HepG2 (cell line): ENCODE results near the gene NOTO. TPM values are rescaled to one million over a fixed set of nuclear protein-coding genes. Genes with fewer than 3 reads are reported as not detected.

Source experiments
- KLF9 ChIP-seq: IDR thresholded peaks from 2 replicates; pipeline ENCODE4 v1.6.1; 2016; ENCODE audit warnings: low read depth
- MAFG ChIP-seq: sonication (generic); formaldehyde crosslinking; IDR thresholded peaks from 2 replicates; pipeline ENCODE4 v1.5.1; 2020; ENCODE audit warnings: mild to moderate bottlenecking, missing genetic modification reagents
- MAFK ChIP-seq, 2 experiments: IDR thresholded peaks in 1 of 2; conservative IDR thresholded peaks in 1 of 2; 2 replicates each; pipeline ENCODE4 v1.6.1; 2011; ENCODE audit warnings: improper control_type of control experiment in 2 of 2, low read length in 2 of 2
- PLSCR1 ChIP-seq: sonication (generic); formaldehyde crosslinking; IDR thresholded peaks from 2 replicates; pipeline ENCODE4 v1.5.0; 2020; ENCODE audit warnings: missing genetic modification reagents, mild to moderate bottlenecking, borderline replicate concordance
- RFXAP ChIP-seq: sonication (generic); formaldehyde crosslinking; IDR thresholded peaks from 2 replicates; pipeline ENCODE4 v1.4.0; 2020; ENCODE audit warnings: missing genetic modification reagents, borderline replicate concordance
- ZBTB8A ChIP-seq: sonication (generic); formaldehyde crosslinking; IDR thresholded peaks from 2 replicates; pipeline ENCODE4 v1.4.0; 2020; ENCODE audit warnings: mild to moderate bottlenecking, low read depth, missing genetic modification reagents, borderline replicate concordance
- ZNF142 ChIP-seq: sonication (generic); formaldehyde crosslinking; IDR thresholded peaks from 2 replicates; pipeline ENCODE4 v1.4.0; 2020; ENCODE audit warnings: missing genetic modification reagents
- ZNF407 ChIP-seq: sonication (generic); formaldehyde crosslinking; IDR thresholded peaks from one replicate; pipeline ENCODE4 v1.5.1; 2020; ENCODE audit warnings: mild to moderate bottlenecking, missing genetic modification reagents; ENCODE audit errors: not compliant biosample characterization
- ZNF460 ChIP-seq: sonication (generic); formaldehyde crosslinking; IDR thresholded peaks from 2 replicates; pipeline ENCODE4 v1.5.1; 2020; ENCODE audit warnings: missing genetic modification reagents, mild to moderate bottlenecking, borderline replicate concordance
- ZNF552 ChIP-seq: sonication (generic); formaldehyde crosslinking; IDR thresholded peaks from 2 replicates; pipeline ENCODE4 v1.9.0; 2022; ENCODE audit warnings: missing genetic modification reagents, mild to moderate bottlenecking, borderline replicate concordance
- ZNF563 ChIP-seq: sonication (generic); formaldehyde crosslinking; IDR thresholded peaks from 2 replicates; pipeline ENCODE4 v1.8.0; 2022; ENCODE audit warnings: mild to moderate bottlenecking, moderate library complexity, missing genetic modification reagents
- ZNF839 ChIP-seq: sonication (generic); formaldehyde crosslinking; IDR thresholded peaks from 2 replicates; pipeline ENCODE4 v1.4.0; 2020; ENCODE audit warnings: missing genetic modification reagents, mild to moderate bottlenecking, borderline replicate concordance
- polyA plus RNA-seq, 8 experiments: library from polyadenylated mRNA; depleted of rRNA in 3 of 8; stranded (reverse) in 7 of 8; unstranded in 1 of 8; fragments of >200 nt; fragmentation: Illumina TruSeq in 4 of 8; extraction: Trizol in 4 of 8; gene quantifications; 2 replicates each; pipeline versions ENCODE4 v1.2.1 to v1.2.3, GENCODE V29; 2011 to 2016; ENCODE audit warnings: low read depth in 4 of 8, missing spikeins in 1 of 8, mixed read lengths in 1 of 8; ENCODE audit not compliant: insufficient read depth in 1 of 8
- total RNA-seq, 5 experiments: library from RNA; depleted of rRNA; stranded (reverse); fragments of >200 nt; fragmentation: Illumina TruSeq; extraction: Trizol; gene quantifications; 2 replicates each; pipeline ENCODE4 v1.2.3, GENCODE V29; 2016; ENCODE audit warnings: low read depth in 1 of 5

The NOTO gene
- total and polyA plus RNA-seq, 2 of the 13 experiments (the other 11 are each of a cell fraction or from before 2014, with no cell fraction given): not detected

GRCh38 chr2:73214120-73215035, 12.0 kb downstream of the NOTO start, which contains the start of gene SMYD5 (continued):
- no peak; the same call in 1 of the 2 replicates for TF ChIP-seq ZBTB8A (CRISPR knock-in tag)
- peak; percentile 96 for TF ChIP-seq KLF9 (CRISPR knock-in tag)
- 0 out of 2 replicates have a peak, but pooled peaks have one; percentile 58 for TF ChIP-seq ZNF839 (CRISPR knock-in tag)
- TF ChIP-seq ZNF552: peak; percentile 87
- TF ChIP-seq MAFG (CRISPR knock-in tag): no peak
- TF ChIP-seq ZNF142 (CRISPR knock-in tag): peak; percentile 36; the same call in 1 of the 2 replicates
- TF ChIP-seq RFXAP (CRISPR knock-in tag): peak; percentile 74; the same call in 1 of the 2 replicates
- TF ChIP-seq MAFK (conservative IDR thresholded peaks at IDR 0.05 in 1 of 2, IDR thresholded peaks at IDR 0.05 in 1 of 2; ENCODE audit: low read length in 2 of 2): no peak
- TF ChIP-seq PLSCR1 (CRISPR knock-in tag): peak; percentile 82; the same call in 1 of the 2 replicates
- TF ChIP-seq ZNF563 (CRISPR knock-in tag): peak; percentile 89
- peak; percentile 79 for TF ChIP-seq ZNF407 (CRISPR knock-in tag)
- TF ChIP-seq ZNF460: no peak; the same call in 1 of the 2 replicates
